Vagina (tissue), 2 donors: ENCODE measurements around the gene CTXND2. TPM values are rescaled to one million over a fixed set of nuclear protein-coding genes. Genes with fewer than 3 reads are reported as not detected.
A peak's percentile ranks its signal among the peaks of the same experiment; 100 is the strongest.

Source experiments
- DNase-seq, 2 donors: peaks; one replicate each; pipeline ENCODE4 v3.0.0-alpha.2; 2017; ENCODE audit errors: extremely low spot score in 2 of 2
- H3K27ac ChIP-seq: fragments of 200-600 bp; sonication (generic); one replicate; pipeline ENCODE4 v1.5.1; 2019
- H3K27me3 ChIP-seq: fragments of 200-600 bp; sonication (generic); one replicate; pipeline ENCODE4 v1.5.1; 2019
- H3K36me3 ChIP-seq, 2 donors: fragments of 200-600 bp; sonication (generic); one replicate each; pipeline ENCODE4 v1.5.1; 2017 to 2019
- H3K4me1 ChIP-seq: fragments of 200-600 bp; sonication (generic); one replicate; pipeline ENCODE4 v1.5.1; 2019
- H3K4me3 ChIP-seq, 2 donors: fragments of 200-600 bp; sonication (generic); 1 replicate in 1 of 2; 2 replicates in 1 of 2; pipeline ENCODE4 v1.5.1; 2016 to 2019
- H3K9me3 ChIP-seq: fragments of 200-600 bp; sonication (generic); one replicate; pipeline ENCODE4 v1.5.1; 2019
- CTCF ChIP-seq, 3 experiments: fragments of 450-650 bp in 2 of 3; fragments of 200-600 bp in 1 of 3; sonication (generic) in 1 of 3; IDR thresholded peaks; one replicate each; pipeline ENCODE4 v1.5.1; 2017 to 2019; ENCODE audit warnings: antibody characterized with exemption in 3 of 3, mild to moderate bottlenecking in 2 of 3, moderate library complexity in 2 of 3
- POLR2A ChIP-seq, 2 donors: fragments of 450-650 bp; IDR thresholded peaks; one replicate each; pipeline ENCODE4 v1.6.1; 2017; ENCODE audit warnings: antibody characterized with exemption in 2 of 2, mild to moderate bottlenecking in 2 of 2, moderate library complexity in 2 of 2
- POLR2AphosphoS5 ChIP-seq, 2 donors: sonication (generic); formaldehyde crosslinking; IDR thresholded peaks; one replicate each; pipeline ENCODE4 v1.9.0; 2017; ENCODE audit warnings: antibody characterized with exemption in 2 of 2, mild to moderate bottlenecking in 2 of 2, low read depth in 1 of 2; ENCODE audit not compliant: insufficient read depth in 1 of 2
- intact Hi-C: fragments of 100-400 bp; cut with DNase I; formaldehyde crosslinking; loops from one replicate; pipeline ENCODE4 v1.15.1; 2023
- total RNA-seq: library from RNA; depleted of rRNA; stranded (reverse); fragments of >200 nt; gene quantifications from one replicate; pipeline ENCODE4 v1.2.3, GENCODE V29; 2016

The CTXND2 gene
- total RNA-seq, 1 donor from 2014 or later, result not detected

- no peaks in the 10 kb centered on the region for H3K27me3 ChIP-seq
- peaks cover 0 to 11% of the 10 kb centered on the region in 2 donors for H3K36me3 ChIP-seq
- no peak overlapping the region for H3K27ac ChIP-seq
- no peak for TF ChIP-seq CTCF (IDR thresholded peaks at IDR 0.05)
- TF ChIP-seq POLR2AphosphoS5 (IDR thresholded peaks at IDR 0.05; ENCODE audit: insufficient read depth in 1 of 2, low read depth in 1 of 2), result no peak
- TF ChIP-seq POLR2A (IDR thresholded peaks at IDR 0.05), result no peak
- H3K9me3 ChIP-seq, result no peaks in the 10 kb centered on the region
- no peak for DNase-seq
- no peak overlapping the region for H3K4me3 ChIP-seq
- intact Hi-C loops, result loop anchor here (10.0 kb wide), 1 partner anchor 55 kb away; the partner anchor contains the start of gene SETDB1
- H3K4me1 ChIP-seq, result peaks cover 49% of the 10 kb centered on the region
These were observed 17.3 kb upstream of the CTXND2 start for GRCh38 chr1:150869683-150870082.

DNA sequence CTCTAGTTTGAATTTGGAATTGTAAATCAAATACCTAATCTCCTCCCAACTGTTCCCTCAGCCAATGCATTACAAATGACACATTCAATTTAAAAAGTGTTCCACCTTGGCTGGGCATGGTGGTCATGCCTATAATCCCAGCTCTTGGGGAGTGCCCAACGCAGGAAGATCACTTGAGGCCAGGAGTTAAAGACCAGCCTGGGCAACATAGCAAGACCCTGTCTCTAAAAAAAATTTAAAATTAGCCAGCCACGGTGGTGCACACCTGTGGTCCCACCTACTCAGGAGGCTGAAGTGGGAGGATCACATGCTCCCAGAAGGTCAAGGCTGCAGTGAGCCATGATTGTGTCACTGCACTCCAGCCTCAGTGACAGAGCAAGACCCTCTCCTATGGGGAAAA, 14.4 kb upstream of the CTXND2 start:
- no peaks in the 10 kb centered on the region for H3K27me3 ChIP-seq
- peaks cover 48% of the 10 kb centered on the region for H3K4me1 ChIP-seq
- TF ChIP-seq CTCF (IDR thresholded peaks at IDR 0.05), result no peak
- no peak for TF ChIP-seq POLR2A (IDR thresholded peaks at IDR 0.05)
- TF ChIP-seq POLR2AphosphoS5 (IDR thresholded peaks at IDR 0.05; ENCODE audit: insufficient read depth in 1 of 2, low read depth in 1 of 2), result no peak
- no peak for DNase-seq
- H3K9me3 ChIP-seq, result no peaks in the 10 kb centered on the region
- peaks cover 0 to 11% of the 10 kb centered on the region in 2 donors for H3K36me3 ChIP-seq
- peak overlapping the region; percentile 47 for H3K27ac ChIP-seq
- intact Hi-C loops, result loop anchor here (10.0 kb wide), 1 partner anchor 52 kb away; the partner anchor contains the start of gene SETDB1
- H3K4me3 ChIP-seq, result no peak overlapping the region

DNA sequence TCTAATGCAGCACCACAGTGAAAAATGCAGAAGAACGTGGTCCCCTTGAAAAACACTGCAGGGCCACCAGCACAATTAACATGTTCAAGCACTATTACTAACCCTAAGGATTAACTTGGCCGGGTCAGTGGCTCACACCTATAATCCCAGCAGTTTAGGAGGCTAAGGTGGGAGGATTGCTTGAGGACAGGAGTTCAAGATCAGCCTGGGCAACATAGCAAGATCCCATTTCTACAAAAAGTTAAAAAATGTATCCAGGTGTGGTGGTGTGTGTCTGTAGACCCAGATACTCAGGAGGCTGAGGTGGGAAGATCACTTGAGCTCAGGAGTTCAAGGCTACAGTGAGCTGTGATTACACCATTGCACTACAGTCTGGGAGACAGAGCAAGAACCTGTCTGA, 13.4 kb upstream of the CTXND2 start:
- H3K9me3 ChIP-seq, result no peaks in the 10 kb centered on the region
- H3K36me3 ChIP-seq, result peaks cover 0 to 11% of the 10 kb centered on the region in 2 donors
- H3K4me1 ChIP-seq, result peaks cover 47% of the 10 kb centered on the region
- TF ChIP-seq CTCF (IDR thresholded peaks at IDR 0.05) (no peak), POLR2AphosphoS5 (IDR thresholded peaks at IDR 0.05; ENCODE audit: insufficient read depth in 1 of 2, low read depth in 1 of 2) (no peak), POLR2A (IDR thresholded peaks at IDR 0.05) (no peak)
- no peak overlapping the region for H3K4me3 ChIP-seq
- H3K27me3 ChIP-seq, result no peaks in the 10 kb centered on the region
- no peak for DNase-seq
- peak overlapping the region; percentile 97 for H3K27ac ChIP-seq
- intact Hi-C loops, result loop anchor here (10.0 kb wide), 1 partner anchor 51 kb away; the partner anchor contains the start of gene SETDB1

- TF ChIP-seq POLR2A (IDR thresholded peaks at IDR 0.05) (no peak), CTCF (IDR thresholded peaks at IDR 0.05) (no peak), POLR2AphosphoS5 (IDR thresholded peaks at IDR 0.05; ENCODE audit: insufficient read depth in 1 of 2, low read depth in 1 of 2) (no peak)
- H3K4me1 ChIP-seq, result peaks cover 44% of the 10 kb centered on the region
- intact Hi-C loops, result loop anchor here (10.0 kb wide), 1 partner anchor 50 kb away; the partner anchor contains the start of gene SETDB1
These were observed 12.3 kb upstream of the CTXND2 start for GRCh38 chr1:150874455-150875196.

More at GRCh38 chr1:150874455-150875196, 12.3 kb upstream of the CTXND2 start:
- Histone ChIP-seq H3K27me3 (no peaks in the 10 kb centered on the region), H3K4me3 (peak overlapping the region; percentile 94 to 97), H3K9me3 (no peaks in the 10 kb centered on the region), H3K27ac (peak overlapping the region; percentile 97), H3K36me3 (peaks cover 0 to 3% of the 10 kb centered on the region in 2 donors)
- no peak for DNase-seq
